Neural crest cell (in vitro differentiated cells): Measurements from ENCODE around the gene SPACA7. TPM values are rescaled to one million over a fixed set of nuclear protein-coding genes. Genes with fewer than 3 reads are reported as not detected.
"Not testable (repeated sequence)": the region's sequence is repeated elsewhere in the genome, so short reads cannot be mapped to it uniquely, and the experiment has no call there.

Experiments
- DNase-seq: peaks from one replicate; pipeline ENCODE4 v3.0.0; 2021; ENCODE audit warnings: low read depth, mixed read lengths, low spot score
- H3K27ac Mint-ChIP-seq: one replicate; pipeline ENCODE4 v1.8.0; 2021; ENCODE audit warnings: mild to moderate bottlenecking, mixed read lengths; ENCODE audit not compliant: unreplicated experiment
- H3K27me3 Mint-ChIP-seq: 2 replicates; pipeline ENCODE4 v1.8.0; 2021; ENCODE audit warnings: low read depth, mild to moderate bottlenecking, mixed read lengths
- H3K36me3 Mint-ChIP-seq: 2 replicates; pipeline ENCODE4 v1.8.0; 2021; ENCODE audit warnings: low read depth, mild to moderate bottlenecking, mixed read lengths
- H3K4me1 Mint-ChIP-seq: 2 replicates; pipeline ENCODE4 v1.8.0; 2021; ENCODE audit warnings: mixed read lengths
- H3K4me3 Mint-ChIP-seq: one replicate; pipeline ENCODE4 v1.8.0; 2021; ENCODE audit warnings: mild to moderate bottlenecking, mixed read lengths
- H3K9me3 Mint-ChIP-seq: 2 replicates; pipeline ENCODE4 v1.8.0; 2021; ENCODE audit warnings: mixed read lengths
- CTCF ChIP-seq: fragments of 200-600 bp; sonication (generic); conservative IDR thresholded peaks from 2 replicates; pipeline ENCODE4 v1.5.0; 2021; ENCODE audit warnings: antibody characterized with exemption, mild to moderate bottlenecking
- total RNA-seq: library from RNA; stranded (reverse); gene quantifications from 2 replicates; pipeline ENCODE4 v1.2.1, GENCODE V29; 2021

SPACA7 gene
- total RNA-seq, 1 donor from 2014 or later: not detected

- Mint-ChIP-seq H3K4me3 (no peak overlapping the region), H3K9me3 (peaks cover 14% of the 10 kb centered on the region), H3K36me3 (peaks cover 16% of the 10 kb centered on the region), H3K27ac (peak overlapping the region; percentile 27), H3K27me3 (peaks cover 10% of the 10 kb centered on the region), H3K4me1 (no peaks in the 10 kb centered on the region)
- no peak for TF ChIP-seq CTCF
- no peak for DNase-seq
Measured at GRCh38 chr13:112431734-112432133, 55.6 kb downstream of the SPACA7 start.

- H3K27ac Mint-ChIP-seq, DNase-seq, H3K4me1 Mint-ChIP-seq, H3K27me3 Mint-ChIP-seq, H3K4me3 Mint-ChIP-seq: not testable (repeated sequence)
- H3K9me3 Mint-ChIP-seq: peaks cover 12% of the 10 kb centered on the region
- H3K36me3 Mint-ChIP-seq: peaks cover 12% of the 10 kb centered on the region
Measured at GRCh38 chr13:112432734-112433133, 56.6 kb downstream of the SPACA7 start.

GRCh38 chr13:112433517-112433916 lies 57.4 kb downstream of the SPACA7 start:
- H3K9me3 Mint-ChIP-seq: peaks cover 16% of the 10 kb centered on the region
- not testable (repeated sequence) for H3K4me3 Mint-ChIP-seq, DNase-seq, H3K27me3 Mint-ChIP-seq, H3K4me1 Mint-ChIP-seq
- H3K27ac Mint-ChIP-seq: peak overlapping the region; percentile 43
- peaks cover 15% of the 10 kb centered on the region for H3K36me3 Mint-ChIP-seq

- H3K36me3 Mint-ChIP-seq: peaks cover 15% of the 10 kb centered on the region
- H3K27me3 Mint-ChIP-seq: no peaks in the 10 kb centered on the region
- H3K4me3 Mint-ChIP-seq: no peak overlapping the region
- no peak for DNase-seq
- TF ChIP-seq CTCF: no peak
- no peak overlapping the region for H3K27ac Mint-ChIP-seq
- H3K9me3 Mint-ChIP-seq: peaks cover 16% of the 10 kb centered on the region
- H3K4me1 Mint-ChIP-seq: no peaks in the 10 kb centered on the region
Measured at GRCh38 chr13:112434032-112434431, 57.9 kb downstream of the SPACA7 start.

DNA sequence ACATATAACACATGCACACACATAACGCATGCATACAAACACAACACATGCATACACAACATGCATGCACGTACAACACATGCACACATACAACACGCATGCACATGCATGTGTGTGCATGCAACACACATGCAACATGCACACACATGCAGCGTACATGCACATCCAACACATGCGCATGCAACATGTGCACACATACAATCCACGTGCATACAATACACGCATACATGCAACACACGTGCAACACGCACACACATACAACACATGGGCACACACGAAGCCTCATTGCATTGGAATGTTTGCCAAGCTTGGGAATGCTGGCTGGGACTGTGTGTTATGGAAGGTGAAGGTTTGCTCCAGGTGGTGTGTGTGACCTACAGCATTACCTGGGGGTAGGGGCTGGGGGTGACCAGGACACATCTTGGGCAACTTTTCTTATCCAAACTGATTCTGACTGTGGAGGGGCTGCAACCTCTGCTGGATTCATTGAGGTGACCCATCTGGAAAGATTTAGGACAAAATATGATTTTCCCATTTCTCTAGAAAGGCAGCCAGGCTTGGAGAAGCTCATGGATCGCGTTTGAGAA lies 58.9 kb downstream of the SPACA7 start:
- H3K27me3 Mint-ChIP-seq: no peaks in the 10 kb centered on the region

GRCh38 chr13:112435973-112436372 lies 59.8 kb downstream of the SPACA7 start:
- Mint-ChIP-seq H3K4me3 (no peak overlapping the region), H3K27ac (no peak overlapping the region), H3K36me3 (peaks cover 12% of the 10 kb centered on the region), H3K4me1 (no peaks in the 10 kb centered on the region), H3K9me3 (peaks cover 16% of the 10 kb centered on the region), H3K27me3 (no peaks in the 10 kb centered on the region)
- TF ChIP-seq CTCF: no peak
- no peak for DNase-seq

More for the DNA sequence above, 58.9 kb downstream of the SPACA7 start:
- Mint-ChIP-seq H3K4me3 (no peak overlapping the region), H3K27ac (no peak overlapping the region), H3K36me3 (peaks cover 12% of the 10 kb centered on the region), H3K9me3 (peaks cover 16% of the 10 kb centered on the region), H3K4me1 (no peaks in the 10 kb centered on the region)
- no peak for TF ChIP-seq CTCF
- no peak for DNase-seq
